GM11168 (cell line): Measurements from ENCODE around the gene DYRK3.
"Not testable (repeated sequence)": the region's sequence is repeated elsewhere in the genome, so short reads cannot be mapped to it uniquely, and the experiment has no call there.

ENCODE experiments used
- in situ Hi-C: fragments of 300-500 bp; cut with MboI; formaldehyde crosslinking; loops from one replicate; pipeline ENCODE4 v1.12.0; 2022; ENCODE audit warnings: low sequenced_read_pairs; ENCODE audit not compliant: unreplicated experiment

DYRK3 gene

DNA sequence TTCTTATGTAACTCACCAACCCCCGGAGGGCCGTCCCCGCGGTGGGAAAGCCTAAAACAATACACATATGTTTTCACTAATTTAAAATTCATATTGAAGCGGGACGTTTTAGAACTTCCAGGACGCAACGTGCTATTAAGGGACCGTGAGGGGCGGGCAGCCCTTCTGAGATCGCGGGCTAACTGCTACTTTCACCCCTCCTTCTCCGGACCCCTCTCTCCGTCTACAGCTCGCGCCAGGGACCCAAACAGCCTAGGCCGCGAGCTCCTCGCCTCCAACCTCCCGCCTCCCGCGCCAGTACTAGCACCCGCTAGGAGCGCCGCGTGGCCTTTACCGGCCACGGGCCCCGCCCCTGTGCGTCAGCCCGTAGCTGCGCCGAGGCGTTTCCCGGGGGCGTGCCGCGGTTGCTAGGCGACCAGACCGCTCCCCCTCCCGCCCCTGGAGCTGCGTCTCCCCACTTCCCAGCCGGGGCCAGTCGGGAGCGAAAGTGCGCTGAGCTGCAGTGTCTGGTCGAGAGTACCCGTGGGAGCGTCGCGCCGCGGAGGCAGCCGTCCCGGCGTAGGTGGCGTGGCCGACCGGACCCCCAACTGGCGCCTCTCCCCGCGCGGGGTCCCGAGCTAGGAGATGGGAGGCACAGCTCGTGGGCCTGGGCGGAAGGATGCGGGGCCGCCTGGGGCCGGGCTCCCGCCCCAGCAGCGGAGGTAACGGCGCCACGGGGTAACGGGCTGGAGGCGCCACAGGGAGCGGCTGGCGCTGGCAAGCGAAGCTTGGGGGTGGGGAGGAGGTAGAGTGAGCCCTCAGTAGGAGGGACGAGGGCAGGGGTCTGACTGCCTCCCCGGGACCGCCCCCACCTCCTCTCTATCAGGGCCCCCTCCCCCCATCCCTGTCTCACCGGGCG, at the start of gene DYRK3:
Gene DYRK3 (plus strand): TSS at position 457 of the 898 bp plus-strand sequence. CDS start 168 bp downstream, at position 625.
- in situ Hi-C loops = no loop called here

DNA sequence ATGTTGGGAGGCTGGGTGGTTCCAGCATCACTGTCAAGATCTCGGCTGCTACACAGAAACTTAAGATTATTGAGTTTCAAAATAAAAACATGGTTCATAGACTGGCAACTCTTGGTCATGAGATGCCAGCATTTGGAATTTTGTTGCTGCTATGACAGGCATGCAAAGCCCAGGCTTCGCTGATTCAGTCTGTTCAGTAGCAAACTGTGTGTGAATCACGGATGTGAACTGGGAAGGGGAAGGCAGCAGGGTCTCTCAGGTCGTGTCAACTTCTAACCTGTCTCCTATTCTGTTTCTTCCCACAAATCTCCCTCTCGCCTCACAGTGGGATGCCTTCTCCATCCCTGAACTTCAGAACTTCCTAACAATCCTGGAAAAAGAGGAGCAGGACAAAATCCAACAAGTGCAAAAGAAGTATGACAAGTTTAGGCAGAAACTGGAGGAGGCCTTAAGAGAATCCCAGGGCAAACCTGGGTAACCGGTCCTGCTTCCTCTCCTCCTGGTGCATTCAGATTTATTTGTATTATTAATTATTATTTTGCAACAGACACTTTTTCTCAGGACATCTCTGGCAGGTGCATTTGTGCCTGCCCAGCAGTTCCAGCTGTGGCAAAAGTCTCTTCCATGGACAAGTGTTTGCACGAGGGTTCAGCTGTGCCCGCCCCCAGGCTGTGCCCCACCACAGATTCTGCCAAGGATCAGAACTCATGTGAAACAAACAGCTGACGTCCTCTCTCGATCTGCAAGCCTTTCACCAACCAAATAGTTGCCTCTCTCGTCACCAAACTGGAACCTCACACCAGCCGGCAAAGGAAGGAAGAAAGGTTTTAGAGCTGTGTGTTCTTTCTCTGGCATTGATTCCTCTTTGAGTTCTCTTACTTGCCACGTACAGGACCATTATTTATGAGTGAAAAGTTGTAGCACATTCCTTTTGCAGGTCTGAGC, 48.6 kb upstream of the DYRK3 start:
- in situ Hi-C loops = no loop called here

DNA sequence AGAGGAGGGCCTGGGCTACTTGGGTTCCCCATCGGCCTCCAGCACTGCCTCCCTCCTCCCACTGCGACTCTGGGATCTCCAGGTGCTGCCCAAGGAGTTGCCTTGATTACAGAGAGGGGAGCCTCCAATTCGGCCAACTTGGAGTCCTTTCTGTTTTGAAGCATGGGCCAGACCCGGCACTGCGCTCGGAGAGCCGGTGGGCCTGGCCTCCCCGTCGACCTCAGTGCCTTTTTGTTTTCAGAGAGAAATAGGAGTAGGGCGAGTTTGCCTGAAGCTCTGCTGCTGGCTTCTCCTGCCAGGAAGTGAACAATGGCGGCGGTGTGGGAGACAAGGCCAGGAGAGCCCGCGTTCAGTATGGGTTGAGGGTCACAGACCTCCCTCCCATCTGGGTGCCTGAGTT, 47.4 kb upstream of the DYRK3 start:
- in situ Hi-C loops = no loop called here

DNA sequence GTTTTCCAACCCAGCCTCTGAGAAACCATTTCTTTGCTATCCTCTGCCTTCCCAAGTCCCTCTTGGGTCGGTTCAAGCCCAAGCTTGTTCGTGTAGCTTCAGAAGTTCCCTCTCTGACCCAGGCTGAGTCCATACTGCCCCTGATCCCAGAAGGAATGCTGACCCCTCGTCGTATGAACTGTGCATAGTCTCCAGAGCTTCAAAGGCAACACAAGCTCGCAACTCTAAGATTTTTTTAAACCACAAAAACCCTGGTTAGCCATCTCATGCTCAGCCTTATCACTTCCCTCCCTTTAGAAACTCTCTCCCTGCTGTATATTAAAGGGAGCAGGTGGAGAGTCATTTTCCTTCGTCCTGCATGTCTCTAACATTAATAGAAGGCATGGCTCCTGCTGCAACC, 46.8 kb upstream of the DYRK3 start:
- in situ Hi-C loops = no loop called here

DNA sequence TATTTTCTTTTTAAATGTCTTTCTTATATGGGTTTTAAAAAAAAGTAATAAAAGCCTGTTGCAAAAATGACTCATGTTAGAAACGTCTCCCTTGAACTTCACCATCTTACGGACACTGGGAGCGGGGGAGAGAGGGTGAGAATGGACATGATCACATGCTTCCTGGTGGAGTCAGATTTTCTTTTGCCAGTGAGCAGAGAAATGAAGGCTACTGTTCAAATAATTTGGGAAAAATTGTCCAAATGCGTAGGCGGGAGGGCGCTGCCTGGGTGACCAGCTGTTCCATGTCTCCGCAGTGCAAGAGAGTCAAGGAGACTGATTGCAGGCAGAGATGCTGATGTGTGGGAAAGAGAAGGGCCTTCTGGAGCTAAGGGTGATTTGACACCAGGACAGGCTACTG, 46.1 kb upstream of the DYRK3 start:
- in situ Hi-C loops = no loop called here

DNA sequence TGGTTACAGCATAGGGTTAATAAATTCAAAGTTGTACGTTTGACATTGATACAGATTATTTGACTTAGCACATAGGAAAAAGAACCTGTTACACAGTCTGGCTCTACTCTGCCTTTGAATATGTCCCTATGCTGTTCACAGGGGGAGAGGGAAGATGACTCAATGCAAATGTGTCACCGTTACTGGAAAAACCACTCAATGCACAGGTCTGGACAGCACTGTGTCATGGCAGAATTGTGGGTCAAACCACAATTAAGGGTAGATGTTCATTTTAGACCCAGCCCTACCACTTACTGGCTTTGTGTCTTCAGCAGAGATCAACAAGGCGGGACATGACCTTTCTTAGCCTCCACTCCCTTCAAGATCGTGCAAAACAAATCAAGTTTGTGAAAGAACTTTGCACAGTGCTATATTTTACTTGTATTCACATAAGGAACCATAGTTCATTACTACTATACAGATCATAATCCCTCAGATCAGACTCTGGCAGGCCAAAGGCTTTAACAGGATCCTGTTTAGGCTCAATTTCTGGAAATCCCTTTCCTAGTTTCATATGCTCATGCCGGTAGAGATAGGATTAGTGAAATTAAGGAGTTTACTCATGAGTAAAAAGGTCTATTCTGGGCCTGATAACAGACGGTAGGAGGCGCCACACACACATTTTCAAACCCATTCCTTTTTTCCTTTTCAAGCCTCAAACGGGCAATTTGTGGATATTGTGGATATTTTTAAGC, 45.1 kb upstream of the DYRK3 start:
- in situ Hi-C loops = no loop called here

DNA sequence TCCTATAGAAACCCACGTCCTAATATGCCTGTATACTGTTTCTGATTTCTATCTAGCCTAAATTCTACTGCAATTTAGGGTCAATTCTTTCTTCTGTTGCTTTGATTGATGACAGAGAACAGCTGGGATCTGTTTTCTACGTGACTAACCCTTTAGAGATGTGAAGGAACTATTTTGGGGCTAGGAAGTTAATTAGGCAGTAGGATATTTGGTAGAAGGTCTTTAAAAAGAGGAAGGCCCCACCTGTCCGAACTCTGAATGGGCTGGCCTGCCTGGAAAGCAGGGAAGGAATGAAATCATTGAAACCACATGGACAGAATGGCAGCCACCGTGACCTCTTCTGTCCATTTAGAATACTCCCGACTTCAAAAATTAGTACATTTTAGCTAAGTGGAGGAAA, 44.1 kb upstream of the DYRK3 start:
- in situ Hi-C loops = no loop called here

DNA sequence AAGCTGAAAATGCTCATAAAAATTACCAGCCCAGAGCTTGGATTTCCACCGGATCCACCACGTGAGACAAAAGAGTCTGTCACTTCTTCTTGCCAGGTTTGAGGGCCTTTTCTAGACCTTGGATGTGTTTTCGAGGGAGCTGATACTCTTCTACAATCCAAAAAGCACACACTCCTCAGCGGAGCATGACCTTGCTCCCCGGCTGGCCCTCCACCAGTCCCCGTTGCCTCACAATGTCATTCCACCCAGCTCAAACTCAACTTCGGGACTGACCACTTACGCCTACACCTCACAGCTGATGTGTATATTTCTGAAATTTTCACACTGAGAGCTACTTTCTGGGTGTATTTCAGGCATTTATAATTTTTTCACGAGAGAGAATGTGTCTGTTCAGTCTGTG, 43.6 kb upstream of the DYRK3 start:
- in situ Hi-C loops = no loop called here

DNA sequence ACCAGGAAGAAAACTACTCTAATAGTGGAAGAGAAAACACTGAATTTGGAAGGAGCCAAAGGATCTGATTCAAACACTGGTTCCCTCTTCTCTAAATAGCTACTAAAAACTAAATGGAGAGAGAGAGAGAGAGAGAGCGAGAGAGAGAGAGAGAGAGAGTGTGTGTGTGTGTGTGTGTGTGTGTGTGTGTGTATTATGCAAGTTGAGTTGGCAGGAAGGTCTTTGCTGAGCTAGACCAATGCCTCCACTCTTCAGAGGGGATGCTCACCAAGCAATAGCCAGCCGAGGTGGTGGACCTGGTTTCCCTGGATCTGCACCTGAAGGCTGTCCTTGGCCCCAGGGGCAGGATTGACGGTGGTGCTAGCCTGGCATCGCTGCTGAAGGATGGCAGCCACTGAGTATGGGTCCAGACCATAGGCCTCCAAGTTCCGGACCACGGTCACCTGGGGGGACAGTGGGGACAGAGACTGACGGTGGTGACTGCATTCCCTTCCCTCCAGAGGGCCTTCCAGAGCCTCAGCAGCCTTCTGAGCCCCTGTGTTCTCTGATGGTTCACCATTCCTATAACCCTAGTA, 41.9 kb upstream of the DYRK3 start:
- in situ Hi-C loops = no loop called here

DNA sequence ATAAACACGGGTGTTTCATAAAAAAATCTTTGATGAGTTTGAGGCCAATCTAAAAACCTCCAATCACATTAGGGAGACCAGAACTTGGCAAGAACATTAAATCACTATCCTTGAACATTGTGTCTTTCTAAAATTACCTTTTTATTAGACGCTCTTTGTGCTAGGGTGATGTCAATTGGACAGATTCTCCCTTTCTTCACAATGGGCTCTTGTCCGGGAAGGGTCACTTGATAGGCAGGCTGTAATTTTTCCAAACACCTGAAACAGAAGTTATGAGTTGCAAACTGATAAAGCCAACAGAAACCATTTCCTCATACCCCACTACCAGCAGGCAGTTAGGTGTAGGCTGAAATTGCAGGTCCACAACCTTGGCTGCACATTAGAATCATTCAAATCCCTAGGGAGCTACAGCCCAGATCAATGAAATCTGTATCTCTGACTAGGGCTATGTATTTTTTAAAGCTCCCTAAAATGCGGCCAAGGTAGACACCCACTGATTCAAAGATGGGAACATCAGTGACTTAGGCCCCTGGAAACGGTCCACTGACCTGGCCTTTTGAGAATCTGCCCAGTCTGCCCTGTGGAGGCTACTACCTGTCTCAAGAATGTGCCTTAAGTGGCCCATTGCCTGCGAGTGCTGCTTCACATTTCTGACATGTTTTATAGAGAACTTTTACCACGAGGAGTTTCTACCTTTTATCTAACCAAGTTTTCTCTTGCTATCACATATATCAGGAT, 39.6 kb upstream of the DYRK3 start:
- in situ Hi-C loops = no loop called here

DNA sequence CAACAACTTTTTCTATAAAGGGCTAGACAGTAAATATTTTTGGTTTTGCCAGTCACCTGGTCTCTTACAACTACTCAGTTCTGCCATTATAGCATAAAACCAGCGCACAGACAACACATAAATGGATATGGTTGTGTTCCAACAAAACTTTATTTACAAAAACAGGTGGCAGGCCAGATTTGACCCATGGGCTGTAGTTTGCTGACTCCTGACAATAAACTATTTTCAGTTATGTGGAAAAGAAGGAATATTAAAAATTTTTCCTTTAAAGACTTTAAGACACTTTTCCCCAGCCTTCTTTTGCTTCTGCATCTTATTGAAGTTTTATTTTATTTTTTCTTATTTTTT, 39.0 kb upstream of the DYRK3 start:
- in situ Hi-C loops = no loop called here

DNA sequence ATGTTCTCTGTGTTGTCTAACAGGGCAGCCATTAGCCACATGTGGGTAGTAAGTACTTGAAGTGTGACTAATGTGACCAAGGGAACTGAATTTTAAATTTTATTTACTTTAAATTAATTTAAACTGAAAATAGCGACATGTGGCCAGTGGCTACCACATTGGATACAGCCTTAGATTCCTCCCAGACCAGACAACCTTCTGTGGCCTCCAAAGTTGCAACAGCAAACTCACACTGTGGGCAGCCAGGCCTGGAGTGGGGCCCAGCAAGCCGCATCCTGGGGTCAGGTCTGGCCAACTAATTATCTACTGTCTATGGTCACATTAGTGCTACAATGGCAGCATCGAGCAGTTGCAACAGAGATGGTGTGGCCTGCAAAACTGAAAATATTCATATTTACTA, 34.8 kb upstream of the DYRK3 start:
- in situ Hi-C loops = no loop called here

DNA sequence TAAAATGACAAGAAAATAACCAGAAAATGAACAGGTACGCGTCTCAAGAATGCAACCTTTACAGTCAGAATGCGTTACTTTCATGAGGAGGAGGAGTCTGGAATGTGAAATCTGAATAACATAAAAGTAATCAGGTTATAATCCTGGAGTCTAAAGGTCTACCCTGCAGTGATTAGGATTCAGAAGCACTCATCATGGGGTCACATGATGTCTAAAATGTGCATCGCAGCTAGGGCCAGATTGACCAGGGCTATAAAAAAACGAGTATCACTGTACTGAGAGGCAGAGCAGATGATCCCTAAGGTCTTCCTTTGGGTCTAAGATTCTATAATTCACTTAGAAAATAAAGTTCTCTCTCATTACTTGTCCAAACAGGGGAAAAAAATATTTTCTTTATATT, 30.5 kb upstream of the DYRK3 start:
- in situ Hi-C loops = no loop called here

DNA sequence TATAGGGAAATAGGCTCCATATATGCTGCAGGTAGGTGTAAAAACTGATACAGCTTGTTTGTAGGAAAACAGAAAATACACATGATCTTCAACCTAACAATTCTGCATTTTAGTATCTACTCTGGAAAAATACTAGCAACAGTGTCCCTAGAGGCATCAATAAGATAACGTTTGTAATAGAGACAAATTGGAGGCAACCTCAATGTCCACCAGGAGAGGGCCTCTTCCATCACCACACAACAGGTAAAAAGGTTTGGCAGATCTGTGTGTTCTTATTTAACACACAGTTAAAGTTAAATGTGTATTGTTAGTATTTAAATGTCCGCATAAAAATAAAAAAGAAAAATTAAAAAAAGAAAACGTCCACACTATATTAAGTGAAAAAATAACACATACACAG, 28.5 kb upstream of the DYRK3 start:
- in situ Hi-C loops = no loop called here

DNA sequence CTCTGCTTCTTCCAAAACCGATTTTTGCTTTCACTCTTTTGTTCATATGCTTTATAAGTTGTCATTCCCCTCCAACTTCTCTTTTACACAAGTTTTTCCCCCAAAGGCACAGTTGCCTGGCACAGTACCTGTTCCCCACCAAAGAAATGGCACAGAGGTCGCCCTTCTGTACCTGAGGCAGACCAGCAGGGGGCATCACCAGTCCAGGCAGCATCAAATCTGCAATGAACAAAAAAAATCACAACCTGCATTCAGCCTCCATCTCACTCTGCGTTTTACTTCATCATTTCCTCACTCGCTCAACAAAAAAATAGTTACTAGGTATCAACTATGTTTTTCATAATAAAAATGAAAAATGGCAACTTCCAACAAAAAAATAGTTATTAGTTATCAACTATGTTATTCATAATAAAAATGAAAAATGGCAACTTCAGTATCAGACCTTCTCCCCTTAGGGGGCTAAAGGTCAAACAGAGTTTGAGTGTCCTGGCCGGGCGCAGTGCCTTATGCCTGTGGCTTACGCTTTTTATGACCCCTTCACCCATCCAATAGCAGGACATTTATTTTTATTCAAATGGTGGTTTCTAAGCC, 27.1 kb upstream of the DYRK3 start:
- in situ Hi-C loops = no loop called here

DNA sequence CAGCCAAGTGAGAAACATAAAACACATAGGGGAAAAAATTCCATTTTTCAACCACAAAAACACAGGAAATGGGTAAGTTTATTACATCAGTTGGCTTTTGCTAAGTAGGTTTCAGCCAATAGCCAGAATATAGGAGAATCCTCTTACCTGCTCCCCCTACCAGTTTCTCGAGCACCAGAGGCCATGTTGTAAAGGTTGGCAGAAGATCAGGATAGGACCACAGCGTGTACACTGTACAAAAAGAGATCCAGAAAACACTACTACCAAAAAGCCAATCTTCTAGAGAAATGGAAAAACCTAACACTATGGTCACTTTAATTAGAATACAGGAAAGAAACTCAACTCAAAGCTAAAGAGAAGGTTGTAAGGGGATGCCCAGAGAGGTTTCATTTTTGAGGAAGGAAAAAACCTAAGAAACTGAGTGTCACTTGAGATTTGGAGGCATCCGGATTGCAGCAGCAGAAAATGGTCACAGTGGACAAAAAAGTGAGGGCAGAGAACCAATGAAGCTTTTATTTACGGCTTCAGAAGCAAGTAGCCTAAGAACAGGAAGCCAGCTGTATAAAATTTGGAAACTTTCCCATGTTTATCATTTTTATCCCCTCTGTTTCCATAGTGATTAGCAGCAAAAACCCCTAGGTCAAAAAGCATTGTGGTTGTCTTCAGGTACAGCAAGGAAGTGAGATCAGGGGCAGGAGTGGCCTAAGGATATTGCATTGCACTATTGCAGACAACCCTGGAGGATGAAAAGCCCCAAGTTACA, 25.9 kb upstream of the DYRK3 start:
- in situ Hi-C loops = no loop called here

DNA sequence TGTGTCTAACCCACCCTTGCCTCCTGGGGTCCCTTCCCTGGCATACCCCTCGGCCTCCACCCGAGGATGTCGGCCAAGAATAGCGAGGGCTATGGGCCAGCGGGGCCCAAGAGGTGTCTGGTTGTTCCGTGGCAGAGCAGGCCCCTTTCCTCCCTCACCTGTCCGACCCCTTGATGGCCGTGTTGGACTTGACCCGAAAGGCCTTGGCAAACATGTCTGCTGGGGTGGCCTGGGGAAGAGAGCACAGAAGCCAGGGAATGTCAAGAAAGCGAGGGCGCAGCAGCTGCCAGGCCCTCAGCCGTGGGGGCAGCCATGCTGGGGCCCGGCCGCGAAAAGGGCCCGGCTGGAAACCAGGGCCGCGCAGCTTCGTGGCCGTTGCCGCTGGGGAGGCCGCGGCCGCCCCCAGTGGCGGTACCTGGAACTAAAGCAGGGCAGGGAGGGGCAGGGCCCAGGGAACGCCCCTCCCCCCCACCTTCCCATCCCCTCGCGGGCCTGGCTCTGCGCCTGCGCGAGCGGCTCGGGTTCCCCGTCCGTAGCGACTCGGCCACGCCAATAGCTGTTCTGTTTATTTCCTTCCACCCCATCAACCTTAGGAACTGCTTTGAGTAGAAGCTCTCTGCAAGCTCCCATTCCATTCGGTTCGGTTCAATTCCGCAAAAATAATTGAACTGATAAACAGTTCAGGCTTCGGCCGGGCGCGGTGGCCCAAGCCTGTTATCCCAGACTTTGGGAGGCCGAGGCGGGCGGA, 23.0 kb upstream of the DYRK3 start, which contains the start of gene EIF2D:
Gene EIF2D (minus strand): TSS at position 337 of the 748 bp plus-strand sequence. CDS start 123 bp downstream, at position 214.
- in situ Hi-C loops = no loop called here

DNA sequence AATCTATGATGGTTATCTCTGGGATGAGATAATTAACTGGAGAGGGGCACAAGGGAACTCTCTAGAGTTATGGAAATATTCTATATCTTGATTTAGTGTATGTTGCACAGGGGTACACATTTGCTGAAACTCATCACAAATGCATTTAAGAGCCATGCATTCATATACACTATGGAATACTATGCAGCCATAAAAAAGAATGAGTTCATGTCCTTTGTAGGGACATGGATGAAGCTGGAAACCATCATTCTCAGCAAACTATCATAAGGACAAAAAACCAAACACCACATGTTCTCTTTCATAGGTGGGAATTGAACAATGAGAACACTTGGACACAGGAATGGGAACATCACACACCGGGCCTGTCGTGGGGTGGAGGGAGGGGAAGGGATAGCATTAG, 8.9 kb upstream of the DYRK3 start:
- in situ Hi-C loops = not testable (repeated sequence)
